Activated CD4-positive, alpha-beta T cell treated with anti-CD3 and anti-CD28 coated beads, Interleukin-2, amount 10 ng/mL, durations not matched to agents 7 days and 5 days (primary cell): Measurements from ENCODE around the gene PNLDC1. TPM values are rescaled to one million over a fixed set of nuclear protein-coding genes. Genes with fewer than 3 reads are reported as not detected.

Source experiments
- CTCF ChIA-PET: fragments of 350-600 bp; sonication (Branson Sonifier 250); formaldehyde crosslinking; loops from one replicate; lab custom pipeline; 2021; ENCODE audit warnings: antibody characterized with exemption; lab: Charles Lee
- POLR2A ChIA-PET: fragments of 350-600 bp; sonication (Branson Sonifier 250); formaldehyde crosslinking; loops from one replicate; lab custom pipeline; 2021; ENCODE audit warnings: antibody characterized with exemption; lab: Charles Lee
- DNase-seq: peaks from one replicate; pipeline ENCODE4 v3.0.0-alpha.2; 2020
- H3K27ac Mint-ChIP-seq: one replicate; pipeline ENCODE4 v1.8.0; 2021; ENCODE audit warnings: mild to moderate bottlenecking, moderate library complexity, mixed read lengths
- H3K27me3 Mint-ChIP-seq: one replicate; pipeline ENCODE4 v1.8.0; 2021; ENCODE audit warnings: mixed read lengths
- H3K36me3 Mint-ChIP-seq: one replicate; pipeline ENCODE4 v1.8.0; 2021; ENCODE audit warnings: low read depth, mixed read lengths
- H3K4me1 Mint-ChIP-seq: one replicate; pipeline ENCODE4 v1.8.0; 2021; ENCODE audit warnings: mixed read lengths
- H3K4me3 Mint-ChIP-seq: one replicate; pipeline ENCODE4 v1.8.0; 2021; ENCODE audit warnings: mild to moderate bottlenecking, moderate library complexity, mixed read lengths
- H3K9me3 Mint-ChIP-seq: one replicate; pipeline ENCODE4 v1.8.0; 2021; ENCODE audit warnings: mixed read lengths
- total RNA-seq, 2 experiments: library from RNA; stranded (reverse); gene quantifications; one replicate each; pipeline ENCODE4 v1.2.3, GENCODE V29; 2021

PNLDC1 gene, protein sequence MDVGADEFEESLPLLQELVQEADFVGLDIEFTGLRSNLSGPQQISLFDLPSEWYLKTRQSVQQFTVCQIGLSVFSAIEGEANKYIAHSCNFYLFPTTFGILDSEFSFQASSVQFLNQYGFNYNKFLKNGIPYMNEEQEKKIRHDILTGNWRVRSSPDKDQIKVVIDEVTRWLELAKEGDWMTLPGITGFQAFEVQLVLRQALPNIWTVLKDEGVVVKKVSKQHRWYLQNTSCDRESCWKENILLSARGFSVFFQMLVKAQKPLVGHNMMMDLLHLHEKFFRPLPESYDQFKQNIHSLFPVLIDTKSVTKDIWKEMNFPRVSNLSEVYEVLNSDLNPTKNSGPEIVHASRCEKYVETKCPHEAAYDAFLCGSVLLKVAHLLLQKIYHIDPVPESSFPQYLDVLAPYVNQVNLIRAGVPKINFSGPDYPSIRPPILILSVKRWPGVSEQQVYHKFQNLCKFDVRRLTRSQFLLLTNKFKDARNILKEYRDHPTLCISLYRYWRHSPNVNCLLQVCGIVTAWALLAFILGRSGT
- under 1 TPM; 0.17 to 0.30 TPM for total RNA-seq

DNA sequence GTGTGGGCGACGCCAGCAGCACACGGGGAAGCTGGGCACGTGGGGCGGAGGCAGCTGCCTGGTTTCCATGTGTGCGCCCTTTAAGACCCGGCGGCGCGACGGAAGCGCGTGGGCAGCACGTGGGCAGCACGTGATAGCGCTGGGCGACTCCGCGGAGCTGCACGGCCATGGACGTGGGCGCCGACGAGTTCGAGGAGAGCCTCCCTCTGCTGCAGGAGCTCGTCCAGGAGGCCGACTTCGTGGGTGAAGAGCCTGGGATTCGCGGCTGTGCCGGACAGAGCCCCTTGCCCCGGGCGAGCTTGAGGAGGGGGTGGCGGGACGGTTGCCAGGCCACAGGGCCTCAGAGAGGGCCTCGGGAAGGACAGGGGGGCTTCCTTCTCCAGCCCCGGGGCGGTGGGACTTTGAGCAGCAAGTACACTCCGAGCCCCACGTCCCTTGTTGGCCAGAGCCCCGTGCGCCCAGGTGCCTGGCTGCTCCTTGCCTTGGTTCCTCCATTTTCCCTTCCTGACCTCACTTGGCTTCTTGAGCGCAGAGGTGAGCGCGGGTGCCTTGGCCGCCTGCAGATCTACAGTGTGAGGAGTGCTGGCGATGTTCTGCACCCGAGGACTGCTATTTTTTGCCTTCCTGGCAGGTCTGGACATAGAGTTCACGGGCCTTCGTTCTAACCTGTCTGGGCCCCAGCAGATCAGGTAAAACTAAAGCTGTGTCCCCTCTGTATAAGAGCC, at the start of gene PNLDC1:
Gene PNLDC1 (plus strand): TSS at position 136 of the 725 bp plus-strand sequence. CDS start 32 bp downstream, at position 168.
- POLR2A ChIA-PET = no interaction called here
- Mint-ChIP-seq H3K4me3 (no peak within 1 kb of the TSS), H3K4me1 (no peaks in the 10 kb centered on the region), H3K27ac (no peak within 1 kb of the TSS), H3K9me3 (no peaks in the 10 kb centered on the region), H3K27me3 (no peaks in the 10 kb centered on the region), H3K36me3 (peaks cover 32% of the 10 kb centered on the region)
- CTCF ChIA-PET = interaction anchor here (1.9 kb wide), 1 partner anchor 9 kb away, joined by 5 read pairs; no protein-coding TSS in a partner anchor
- DNase-seq = no peak

DNA sequence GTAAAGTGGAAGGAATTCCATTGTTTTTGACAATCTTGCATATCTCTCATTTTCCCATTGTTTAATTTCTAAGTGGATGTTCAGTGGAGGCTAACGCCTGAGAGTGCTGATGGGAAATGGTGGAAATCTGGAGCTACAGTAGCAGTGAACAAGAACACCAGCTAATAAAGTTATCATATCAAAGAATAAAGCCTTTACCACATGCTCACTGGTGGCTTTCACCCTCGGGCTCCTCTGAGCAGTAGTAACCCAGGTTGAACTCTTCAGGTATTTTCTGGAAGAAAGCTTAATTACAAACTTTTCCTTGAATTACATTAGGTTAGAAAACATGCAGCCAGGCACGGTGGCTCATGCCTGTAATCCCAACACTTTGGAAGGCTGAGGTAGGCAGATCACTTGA, 48.6 kb upstream of the PNLDC1 start:
- Mint-ChIP-seq H3K4me1 (no peaks in the 10 kb centered on the region), H3K27me3 (no peaks in the 10 kb centered on the region), H3K36me3 (peaks cover 56% of the 10 kb centered on the region), H3K27ac (no peak overlapping the region), H3K4me3 (no peak overlapping the region), H3K9me3 (no peaks in the 10 kb centered on the region)
- ChIA-PET POLR2A (no interaction called here), CTCF (interaction anchor here (0.7 kb wide), 1 partner anchor 14 kb away, joined by 3 read pairs; no protein-coding TSS in a partner anchor)
- DNase-seq = no peak

DNA sequence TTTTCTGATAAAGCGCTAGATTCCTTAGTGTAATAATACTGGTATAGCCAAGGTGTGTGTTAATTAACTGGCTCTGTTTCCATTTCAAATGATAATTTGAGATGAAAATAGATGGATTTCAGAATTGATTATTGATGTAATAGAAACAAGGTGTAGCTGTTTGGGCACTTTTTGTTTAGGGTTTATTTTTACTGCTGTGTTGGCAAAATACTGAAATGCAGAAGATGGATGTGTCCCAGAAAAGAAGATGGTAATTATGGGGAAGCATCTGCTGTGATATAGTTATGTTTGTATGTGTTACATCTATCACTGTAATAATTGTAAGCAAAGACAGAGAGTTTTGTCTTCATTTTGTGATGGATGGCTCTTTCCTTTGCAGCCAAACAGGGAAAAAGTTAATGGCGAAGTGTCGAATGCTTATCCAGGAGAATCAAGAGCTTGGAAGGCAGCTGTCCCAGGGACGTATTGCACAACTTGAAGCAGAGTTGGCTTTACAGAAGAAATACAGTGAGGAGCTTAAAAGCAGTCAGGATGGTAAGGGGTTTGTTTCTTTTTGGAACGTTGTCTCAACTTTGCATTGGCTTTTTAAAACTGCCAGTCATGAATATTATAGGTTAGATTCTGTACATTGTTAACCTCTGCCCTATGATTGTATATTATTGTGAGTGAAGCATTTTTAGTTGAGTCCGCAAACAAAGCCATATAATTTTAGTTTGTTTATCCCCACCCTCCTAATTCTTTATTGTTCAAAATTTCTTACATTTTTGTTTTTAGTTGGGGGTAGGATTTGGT, 46.8 kb upstream of the PNLDC1 start:
- DNase-seq = no peak
- Mint-ChIP-seq H3K36me3 (peaks cover 65% of the 10 kb centered on the region), H3K27me3 (no peaks in the 10 kb centered on the region), H3K4me1 (peaks cover 2% of the 10 kb centered on the region), H3K9me3 (no peaks in the 10 kb centered on the region), H3K27ac (peak overlapping the region; percentile 9), H3K4me3 (no peak overlapping the region)
- ChIA-PET CTCF (interaction anchor here (0.6 to 1.4 kb wide), 2 partner anchors 11 to 141 kb away, joined by 4 read pairs; no protein-coding TSS in a partner anchor), POLR2A (no interaction called here)

DNA sequence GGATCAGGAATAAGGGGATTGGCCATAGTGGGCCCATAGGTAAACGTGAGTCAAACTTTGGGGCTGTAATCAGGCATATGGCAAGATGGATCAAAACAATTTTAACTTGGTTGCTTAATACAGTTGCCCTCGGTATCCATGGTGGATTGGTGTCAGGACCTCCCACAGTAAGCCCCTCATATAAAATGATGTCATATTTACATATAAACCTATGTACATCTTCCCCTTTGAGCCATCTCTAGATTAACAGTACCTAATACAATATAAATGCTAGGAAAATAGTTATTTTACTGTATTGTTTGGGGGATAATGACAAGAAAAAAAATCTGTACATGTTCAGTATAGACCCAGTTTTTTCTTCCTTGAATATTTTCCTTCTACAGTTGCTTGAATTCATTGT, 45.7 kb upstream of the PNLDC1 start:
- peaks cover 59% of the 10 kb centered on the region for H3K36me3 Mint-ChIP-seq
- DNase-seq = no peak
- H3K4me1 Mint-ChIP-seq = peaks cover 7% of the 10 kb centered on the region
- H3K27me3 Mint-ChIP-seq = no peaks in the 10 kb centered on the region
- no peaks in the 10 kb centered on the region for H3K9me3 Mint-ChIP-seq
- ChIA-PET CTCF (no interaction called here), POLR2A (no interaction called here)
- H3K27ac Mint-ChIP-seq = no peak overlapping the region
- H3K4me3 Mint-ChIP-seq = no peak overlapping the region

DNA sequence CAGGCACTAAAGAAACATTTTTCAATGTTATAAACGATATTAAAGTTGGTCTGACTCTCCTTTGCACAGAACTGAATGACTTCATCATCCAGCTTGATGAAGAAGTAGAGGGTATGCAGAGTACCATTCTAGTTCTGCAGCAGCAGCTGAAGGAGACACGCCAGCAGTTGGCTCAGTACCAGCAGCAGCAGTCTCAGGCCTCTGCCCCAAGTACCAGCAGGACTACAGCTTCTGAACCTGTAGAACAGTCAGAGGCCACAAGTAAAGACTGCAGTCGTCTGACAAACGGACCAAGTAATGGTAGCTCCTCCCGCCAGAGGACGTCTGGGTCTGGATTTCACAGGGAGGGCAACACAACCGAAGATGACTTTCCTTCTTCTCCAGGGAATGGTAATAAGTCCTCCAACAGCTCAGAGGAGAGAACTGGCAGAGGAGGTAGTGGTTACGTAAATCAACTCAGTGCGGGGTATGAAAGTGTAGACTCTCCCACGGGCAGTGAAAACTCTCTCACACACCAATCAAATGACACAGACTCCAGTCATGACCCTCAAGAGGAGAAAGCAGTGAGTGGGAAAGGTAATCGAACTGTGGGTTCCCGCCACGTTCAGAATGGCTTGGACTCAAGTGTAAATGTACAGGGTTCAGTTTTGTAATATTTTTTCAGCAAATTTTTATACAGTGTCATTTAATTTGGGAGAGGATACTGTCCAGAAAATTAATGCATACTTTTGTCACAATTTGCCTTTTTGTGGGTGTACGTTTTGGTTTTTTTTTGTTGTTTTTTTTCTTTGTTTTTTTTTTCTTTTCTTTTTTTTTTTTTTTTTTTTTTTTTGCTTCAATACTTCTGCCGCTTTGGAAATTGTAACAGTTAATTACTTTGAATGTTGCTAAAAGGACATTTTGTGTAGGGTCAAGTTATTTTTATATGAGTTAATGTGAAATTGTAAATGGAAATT, 44.8 kb upstream of the PNLDC1 start:
- Mint-ChIP-seq H3K4me1 (peaks cover 12% of the 10 kb centered on the region), H3K36me3 (peaks cover 57% of the 10 kb centered on the region), H3K27ac (no peak overlapping the region), H3K27me3 (no peaks in the 10 kb centered on the region), H3K9me3 (no peaks in the 10 kb centered on the region), H3K4me3 (no peak overlapping the region)
- POLR2A ChIA-PET = no interaction called here
- CTCF ChIA-PET = interaction anchor here (0.9 to 1.0 kb wide), 2 partner anchors 17 to 28 kb away, joined by 3 to 4 read pairs; partner anchors contain the start of gene WTAP
- DNase-seq = no peak

DNA sequence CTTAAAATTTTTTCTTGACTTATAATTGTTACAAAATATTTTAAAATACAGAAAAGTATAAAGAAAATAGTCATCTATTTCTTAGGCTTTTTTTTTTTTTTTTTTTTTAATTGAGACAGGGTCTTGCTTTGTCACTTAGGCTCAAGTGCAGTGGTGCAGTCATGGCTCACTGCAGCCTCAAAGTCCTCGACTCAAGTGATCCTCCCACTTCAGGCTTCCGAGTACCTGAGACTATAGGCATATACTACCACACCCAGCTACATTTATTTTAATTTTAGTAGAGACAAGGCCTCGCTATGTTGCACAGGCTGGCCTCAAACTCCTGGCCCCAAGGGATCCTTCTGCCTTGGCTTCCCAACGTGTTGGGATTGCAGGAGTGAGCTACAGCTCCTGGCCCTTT, 43.6 kb upstream of the PNLDC1 start:
- no peak for DNase-seq
- no peaks in the 10 kb centered on the region for H3K9me3 Mint-ChIP-seq
- H3K27me3 Mint-ChIP-seq = no peaks in the 10 kb centered on the region
- no peak overlapping the region for H3K27ac Mint-ChIP-seq
- peaks cover 23% of the 10 kb centered on the region for H3K4me1 Mint-ChIP-seq
- ChIA-PET CTCF (interaction anchor here (1.0 kb wide), 1 partner anchor 29 kb away, joined by 3 read pairs; the partner anchor contains the start of gene WTAP), POLR2A (no interaction called here)
- peaks cover 59% of the 10 kb centered on the region for H3K36me3 Mint-ChIP-seq
- H3K4me3 Mint-ChIP-seq = no peak overlapping the region

DNA sequence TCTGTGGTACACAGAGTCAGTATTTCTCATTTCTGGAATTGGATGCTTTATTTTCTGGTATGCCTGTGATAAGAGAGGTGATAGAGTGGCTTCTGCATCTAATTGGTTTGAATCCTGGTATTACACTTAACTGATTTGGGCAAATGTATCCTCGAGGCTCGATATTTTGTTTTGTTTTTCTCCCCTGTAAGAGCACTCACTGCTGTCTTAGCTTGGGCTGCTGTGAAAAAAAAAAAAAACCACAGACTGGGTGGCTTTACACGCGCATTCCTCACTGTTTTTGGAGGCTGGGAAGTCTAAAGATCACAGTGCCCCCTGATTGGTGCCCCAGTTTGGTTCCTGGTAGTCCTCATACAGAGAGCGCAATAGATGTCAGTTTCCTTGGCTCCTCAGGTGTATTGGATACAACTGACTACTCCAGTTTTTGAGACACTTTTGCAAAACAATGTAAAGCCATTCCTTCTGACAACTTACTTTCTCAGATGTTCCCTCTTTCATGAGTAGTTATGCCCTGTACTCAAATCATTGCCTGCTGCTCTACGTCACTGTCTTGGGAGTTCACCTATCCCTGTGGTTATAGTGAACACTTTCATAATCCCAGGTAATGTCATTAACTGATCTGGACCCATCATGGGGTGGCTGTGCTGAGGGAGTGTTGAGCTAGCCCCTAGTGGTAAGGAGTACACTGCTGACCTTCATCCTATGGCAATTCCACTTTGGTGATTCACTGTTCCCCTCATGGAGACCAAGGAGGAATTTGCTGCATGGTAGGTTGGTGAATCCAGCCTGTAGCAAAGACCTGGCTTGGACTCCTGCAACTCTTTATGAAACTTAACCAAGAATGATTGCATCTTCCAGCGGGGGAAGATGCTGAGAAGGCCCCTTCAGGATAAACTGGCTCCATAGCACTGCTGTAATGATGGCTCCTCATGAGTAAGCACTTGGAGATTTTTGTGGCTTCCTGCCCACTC, 41.8 kb upstream of the PNLDC1 start:
- ChIA-PET POLR2A (no interaction called here), CTCF (no interaction called here)
- no peak for DNase-seq
- peak overlapping the region; percentile 20 for H3K27ac Mint-ChIP-seq
- H3K27me3 Mint-ChIP-seq = no peaks in the 10 kb centered on the region
- H3K4me1 Mint-ChIP-seq = peaks cover 29% of the 10 kb centered on the region
- H3K4me3 Mint-ChIP-seq = no peak overlapping the region
- peaks cover 58% of the 10 kb centered on the region for H3K36me3 Mint-ChIP-seq
- no peaks in the 10 kb centered on the region for H3K9me3 Mint-ChIP-seq

DNA sequence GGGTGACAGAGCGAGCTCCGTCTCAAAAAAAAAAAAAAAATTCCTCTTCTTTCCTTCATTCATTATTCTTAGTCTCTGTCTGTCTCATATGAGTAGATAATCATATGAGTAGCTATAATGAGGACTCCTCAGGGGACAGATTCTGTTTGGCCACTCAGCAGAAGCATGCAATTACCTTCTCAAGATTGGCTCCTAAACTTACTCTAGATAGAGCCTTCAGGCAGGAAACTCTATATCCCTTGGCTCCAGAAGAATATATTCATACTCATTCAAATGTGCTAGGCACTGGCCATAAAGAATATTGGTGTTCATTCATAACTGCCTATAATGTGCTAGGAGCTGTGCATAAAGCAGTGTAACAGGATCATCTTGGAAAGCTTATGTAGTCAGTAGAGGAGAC, 40.4 kb upstream of the PNLDC1 start:
- H3K36me3 Mint-ChIP-seq = peaks cover 53% of the 10 kb centered on the region
- no peaks in the 10 kb centered on the region for H3K27me3 Mint-ChIP-seq
- H3K9me3 Mint-ChIP-seq = no peaks in the 10 kb centered on the region
- POLR2A ChIA-PET = no interaction called here
- H3K27ac Mint-ChIP-seq = peak overlapping the region; percentile 26
- no peak for DNase-seq
- CTCF ChIA-PET = interaction anchor here (0.9 to 1.2 kb wide), 3 partner anchors 33 to 313 kb away, joined by 3 to 5 read pairs (median 4); no protein-coding TSS in a partner anchor
- peaks cover 34% of the 10 kb centered on the region for H3K4me1 Mint-ChIP-seq
- H3K4me3 Mint-ChIP-seq = no peak overlapping the region

DNA sequence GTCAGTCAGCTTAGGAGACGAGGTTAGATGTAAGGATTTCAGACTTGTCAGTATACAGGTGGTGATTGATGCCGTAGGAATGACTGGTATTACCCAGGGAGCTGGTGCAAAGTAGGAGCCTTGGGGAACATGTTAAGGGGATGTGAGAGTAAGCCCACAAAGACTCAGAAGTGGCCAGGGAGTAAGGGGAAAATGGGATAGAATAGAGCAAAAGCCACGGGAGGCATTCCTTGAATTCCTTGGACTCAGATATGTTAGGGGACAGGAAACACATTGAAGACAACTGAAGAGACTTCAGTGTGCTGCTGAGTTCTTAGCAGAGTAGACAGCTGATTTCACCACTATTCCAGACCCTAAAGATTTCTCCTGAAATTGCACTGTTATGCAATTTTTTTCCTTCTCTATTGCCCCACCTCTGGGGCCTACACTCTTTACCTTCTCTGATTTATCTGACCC, 39.4 kb upstream of the PNLDC1 start:
- ChIA-PET CTCF (interaction anchor here (1.0 to 1.2 kb wide), 3 partner anchors 17 to 69 kb away, joined by 4 to 5 read pairs (median 4); no protein-coding TSS in a partner anchor), POLR2A (no interaction called here)
- H3K27me3 Mint-ChIP-seq = no peaks in the 10 kb centered on the region
- peaks cover 37% of the 10 kb centered on the region for H3K4me1 Mint-ChIP-seq
- H3K9me3 Mint-ChIP-seq = no peaks in the 10 kb centered on the region
- H3K27ac Mint-ChIP-seq = peak overlapping the region; percentile 94
- H3K4me3 Mint-ChIP-seq = peak overlapping the region; percentile 85
- peaks cover 50% of the 10 kb centered on the region for H3K36me3 Mint-ChIP-seq
- DNase-seq = no peak

DNA sequence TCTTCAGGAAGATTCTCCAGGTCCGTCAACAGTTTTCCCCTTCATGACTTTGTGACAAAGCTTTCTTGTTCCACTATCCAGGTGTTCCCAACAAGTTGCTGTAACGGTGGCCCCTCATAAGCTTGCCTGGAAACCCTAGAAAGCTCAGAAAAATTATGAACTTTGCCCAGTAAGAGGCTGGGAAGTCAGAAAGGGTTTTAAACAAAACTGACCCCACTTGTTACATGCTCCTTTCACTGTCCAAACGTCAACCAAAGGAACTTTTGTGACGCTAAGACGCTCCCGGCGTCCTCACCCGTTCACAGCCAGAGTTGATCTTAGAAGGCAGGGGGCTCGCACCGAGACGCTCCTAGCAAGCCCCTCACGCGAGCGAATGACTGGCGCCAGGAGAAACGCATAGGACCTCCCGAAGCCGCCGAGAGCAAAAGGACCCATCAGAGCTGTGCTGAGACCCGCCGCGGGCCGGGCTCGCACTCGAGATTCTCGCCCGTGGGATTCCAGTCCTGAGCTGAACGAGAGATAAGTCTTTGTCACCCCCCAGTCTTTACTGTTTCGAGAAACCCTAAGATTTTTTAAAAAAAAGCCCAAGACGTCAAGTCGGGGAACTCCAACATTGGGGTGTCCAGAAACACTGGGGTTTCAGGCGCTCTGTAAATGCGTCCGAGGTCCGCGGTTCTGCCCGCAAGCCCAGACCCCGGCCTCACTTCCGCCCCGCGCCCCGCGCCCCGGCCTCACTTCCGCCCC, 38.8 kb upstream of the PNLDC1 start:
- DNase-seq = peak; percentile 30
- Mint-ChIP-seq H3K4me3 (peak overlapping the region; percentile 85), H3K27ac (peak overlapping the region; percentile 94), H3K36me3 (peaks cover 49% of the 10 kb centered on the region), H3K27me3 (no peaks in the 10 kb centered on the region), H3K4me1 (peaks cover 39% of the 10 kb centered on the region), H3K9me3 (no peaks in the 10 kb centered on the region)
- ChIA-PET CTCF (interaction anchor here (1.0 to 1.2 kb wide), 2 partner anchors 18 to 27 kb away, joined by 4 to 5 read pairs; no protein-coding TSS in a partner anchor), POLR2A (interaction anchor here (1.0 kb wide), 1 partner anchor 29 kb away, joined by 6 read pairs; the partner anchor contains the start of genes MRPL18 and TCP1)
